Astrocyte (in vitro differentiated cells and primary cell): ENCODE data around the gene ZNF497. TPM values are rescaled to one million over a fixed set of nuclear protein-coding genes. Genes with fewer than 3 reads are reported as not detected.

Experiments
- DNase-seq: peaks from one replicate; pipeline ENCODE4 v3.0.0-alpha.2; 2010; ENCODE audit warnings: low read depth
- FAIRE-seq: peaks from 2 replicates; lab custom pipeline; 2011; peaks lifted over from hg19 to GRCh38; lab: Jason Lieb, UNC
- H2AFZ ChIP-seq: 2 replicates; pipeline ENCODE4 v1.6.0; 2012; ENCODE audit warnings: low read depth, low read length, inconsistent platforms
- H3K27ac ChIP-seq: 2 replicates; pipeline ENCODE4 v1.5.1; 2011; ENCODE audit warnings: low read depth, low read length, inconsistent platforms
- H3K27me3 ChIP-seq: 2 replicates; pipeline ENCODE4 v1.6.0; 2011; ENCODE audit warnings: low read length, inconsistent platforms; ENCODE audit not compliant: insufficient read depth
- H3K36me3 ChIP-seq: 2 replicates; pipeline ENCODE4 v1.5.1; 2011; ENCODE audit warnings: low read length, inconsistent platforms; ENCODE audit not compliant: insufficient read depth
- H3K4me1 ChIP-seq: 2 replicates; pipeline ENCODE4 v1.5.1; 2011; ENCODE audit warnings: low read length, inconsistent platforms; ENCODE audit not compliant: insufficient read depth
- H3K4me2 ChIP-seq: 2 replicates; pipeline ENCODE4 v1.6.0; 2012; ENCODE audit warnings: low read length, inconsistent platforms
- H3K4me3 ChIP-seq: 2 replicates; pipeline ENCODE4 v1.5.1; 2011; ENCODE audit warnings: low read depth, mild to moderate bottlenecking, low read length, inconsistent platforms; ENCODE audit not compliant: insufficient read depth
- H3K79me2 ChIP-seq: 2 replicates; pipeline ENCODE4 v1.6.0; 2012; ENCODE audit warnings: mild to moderate bottlenecking, low read length, inconsistent platforms; ENCODE audit not compliant: insufficient read depth
- H3K9ac ChIP-seq: 2 replicates; pipeline ENCODE4 v1.6.0; 2012; ENCODE audit warnings: mild to moderate bottlenecking, low read length, inconsistent platforms
- H3K9me3 ChIP-seq: 2 replicates; pipeline ENCODE4 v1.5.1; 2012; ENCODE audit warnings: low read depth, mild to moderate bottlenecking, low read length, inconsistent platforms; ENCODE audit not compliant: insufficient read depth
- H4K20me1 ChIP-seq: 2 replicates; pipeline ENCODE4 v1.6.0; 2012; ENCODE audit warnings: low read length, inconsistent platforms; ENCODE audit not compliant: insufficient read depth
- H3K27ac Mint-ChIP-seq: one replicate; pipeline ENCODE4 v1.8.0; 2021; ENCODE audit warnings: mild to moderate bottlenecking, mixed read lengths; ENCODE audit not compliant: unreplicated experiment
- H3K27me3 Mint-ChIP-seq: one replicate; pipeline ENCODE4 v1.8.0; 2021; ENCODE audit warnings: low read depth, mixed read lengths; ENCODE audit not compliant: unreplicated experiment
- H3K36me3 Mint-ChIP-seq: one replicate; pipeline ENCODE4 v1.8.0; 2021; ENCODE audit warnings: low read depth, mixed read lengths; ENCODE audit not compliant: unreplicated experiment
- H3K4me1 Mint-ChIP-seq: one replicate; pipeline ENCODE4 v1.8.0; 2021; ENCODE audit warnings: low read depth, mixed read lengths; ENCODE audit not compliant: unreplicated experiment
- H3K4me3 Mint-ChIP-seq: one replicate; pipeline ENCODE4 v1.8.0; 2021; ENCODE audit warnings: mild to moderate bottlenecking, moderate library complexity, mixed read lengths; ENCODE audit not compliant: unreplicated experiment
- H3K9me3 Mint-ChIP-seq: one replicate; pipeline ENCODE4 v1.8.0; 2021; ENCODE audit warnings: mild to moderate bottlenecking, mixed read lengths; ENCODE audit not compliant: unreplicated experiment
- CTCF ChIP-seq: IDR thresholded peaks from 2 replicates; pipeline ENCODE4 v1.5.1; 2011; ENCODE audit warnings: low read depth, mild to moderate bottlenecking, inconsistent platforms, low read length, moderate library complexity; ENCODE audit not compliant: insufficient read depth
- EZH2 ChIP-seq: IDR thresholded peaks from 2 replicates; pipeline ENCODE4 v1.6.1; 2012; ENCODE audit warnings: mild to moderate bottlenecking, low read length, inconsistent platforms; ENCODE audit not compliant: insufficient read depth
- total RNA-seq: library from RNA; stranded (reverse); gene quantifications from 2 replicates; pipeline ENCODE4 v1.2.1, GENCODE V29; 2021

Gene ZNF497
- total RNA-seq, 1 donor from 2014 or later, result 0.43 TPM

- no peak for FAIRE-seq
- Histone ChIP-seq H3K27me3 (peaks cover 20% of the 10 kb centered on the region), H3K9ac (peak overlapping the region; percentile 50), H3K4me2 (peak overlapping the region; percentile 91), H4K20me1 (peaks cover 8% of the 10 kb centered on the region), H3K9me3 (peaks cover 3% of the 10 kb centered on the region), H3K36me3 (no peaks in the 10 kb centered on the region), H2AFZ (peak overlapping the region; percentile 77), H3K4me3 (peak overlapping the region; percentile 59), H3K27ac (no peak overlapping the region), H3K4me1 (peaks cover 7% of the 10 kb centered on the region), H3K79me2 (no peaks in the 10 kb centered on the region)
- Mint-ChIP-seq H3K27me3 (no peaks in the 10 kb centered on the region), H3K4me1 (peaks cover 3% of the 10 kb centered on the region), H3K9me3 (no peaks in the 10 kb centered on the region), H3K36me3 (peaks cover 17% of the 10 kb centered on the region), H3K27ac (peak overlapping the region; percentile 86), H3K4me3 (peak overlapping the region; percentile 97)
- TF ChIP-seq EZH2, result no peak
- no peak for TF ChIP-seq CTCF
- DNase-seq, result peak; percentile 31
Measured at GRCh38 chr19:58346961-58347929, 15.3 kb downstream of the ZNF497 start.

- Histone ChIP-seq H4K20me1 (peaks cover 8% of the 10 kb centered on the region), H3K9me3 (peaks cover 3% of the 10 kb centered on the region), H3K27me3 (peaks cover 20% of the 10 kb centered on the region), H3K9ac (no peak overlapping the region), H3K4me3 (no peak overlapping the region), H3K27ac (no peak overlapping the region), H3K36me3 (no peaks in the 10 kb centered on the region), H2AFZ (no peak overlapping the region), H3K79me2 (no peaks in the 10 kb centered on the region), H3K4me2 (no peak overlapping the region), H3K4me1 (peaks cover 7% of the 10 kb centered on the region)
- no peak overlapping the region for H3K27ac Mint-ChIP-seq
- H3K9me3 Mint-ChIP-seq, result no peaks in the 10 kb centered on the region
- H3K27me3 Mint-ChIP-seq, result no peaks in the 10 kb centered on the region
- TF ChIP-seq CTCF (no peak), EZH2 (no peak)
- H3K4me3 Mint-ChIP-seq, result peak overlapping the region; percentile 92
- peaks cover 17% of the 10 kb centered on the region for H3K36me3 Mint-ChIP-seq
- H3K4me1 Mint-ChIP-seq, result peaks cover 3% of the 10 kb centered on the region
- DNase-seq (no peak), FAIRE-seq (no peak)
Measured at GRCh38 chr19:58345558-58345957, 17.0 kb downstream of the ZNF497 start.
